HEK293T (cell line): Measurements from ENCODE around the gene RSPO1.
"Not testable (repeated sequence)": the region's sequence is repeated elsewhere in the genome, so short reads cannot be mapped to it uniquely, and the experiment has no call there.

Source experiments
- CTCF ChIA-PET: fragments of 350-600 bp; formaldehyde crosslinking; extraction: SDS; loops from one replicate; lab custom pipeline; 2021; ENCODE audit warnings: antibody characterized with exemption, inconsistent platforms; lab: Yijun Ruan, JAX
- POLR2A ChIA-PET: fragments of 350-600 bp; formaldehyde crosslinking; extraction: SDS; loops from one replicate; lab custom pipeline; 2020; ENCODE audit warnings: antibody characterized with exemption, inconsistent platforms; lab: Yijun Ruan, JAX
- DNase-seq: peaks from one replicate; pipeline ENCODE4 v3.0.0; 2012; ENCODE audit warnings: mixed read lengths; ENCODE audit errors: extremely low spot score
- ARNT ChIP-seq: fragments of 450-650 bp; IDR thresholded peaks from 2 replicates; pipeline ENCODE4 v1.6.1; 2017; ENCODE audit warnings: mild to moderate bottlenecking
- BHLHE40 ChIP-seq: fragments of 450-650 bp; IDR thresholded peaks from 2 replicates; pipeline ENCODE4 v1.6.1; 2016; ENCODE audit warnings: mild to moderate bottlenecking, moderate library complexity, borderline replicate concordance
- CTBP1 ChIP-seq: fragments of 450-650 bp; IDR thresholded peaks from 2 replicates; pipeline ENCODE4 v1.6.1; 2016; ENCODE audit warnings: borderline replicate concordance
- ELF4 ChIP-seq: fragments of 450-650 bp; IDR thresholded peaks from 2 replicates; pipeline ENCODE4 v1.6.1; 2017; ENCODE audit warnings: antibody characterized with exemption
- FOXA1 ChIP-seq: fragments of 450-650 bp; IDR thresholded peaks from 2 replicates; pipeline ENCODE4 v1.6.1; 2016; ENCODE audit warnings: mild to moderate bottlenecking
- FOXK2 ChIP-seq: fragments of 450-650 bp; IDR thresholded peaks from 2 replicates; pipeline ENCODE4 v1.6.1; 2016; ENCODE audit warnings: mild to moderate bottlenecking
- FOXM1 ChIP-seq: fragments of 450-650 bp; IDR thresholded peaks from 2 replicates; pipeline ENCODE4 v1.6.1; 2017; ENCODE audit warnings: mild to moderate bottlenecking, borderline replicate concordance
- HDGF ChIP-seq: fragments of 450-650 bp; IDR thresholded peaks from 2 replicates; pipeline ENCODE4 v1.6.1; 2017; ENCODE audit warnings: antibody characterized with exemption, borderline replicate concordance
- L3MBTL2 ChIP-seq: fragments of 450-650 bp; conservative IDR thresholded peaks from 2 replicates; pipeline ENCODE4 v1.6.1; 2016; ENCODE audit warnings: mild to moderate bottlenecking
- LEF1 ChIP-seq: fragments of 450-650 bp; IDR thresholded peaks from 2 replicates; pipeline ENCODE4 v1.6.1; 2017; ENCODE audit warnings: mild to moderate bottlenecking, borderline replicate concordance
- NFRKB ChIP-seq: fragments of 450-650 bp; IDR thresholded peaks from 2 replicates; pipeline ENCODE4 v1.6.1; 2016; ENCODE audit warnings: mild to moderate bottlenecking, moderate library complexity
- SP1 ChIP-seq: fragments of 450-650 bp; IDR thresholded peaks from 2 replicates; pipeline ENCODE4 v1.6.1; 2017
- SUZ12 ChIP-seq: fragments of 450-650 bp; IDR thresholded peaks from 2 replicates; pipeline ENCODE4 v1.6.1; 2016; ENCODE audit warnings: mild to moderate bottlenecking
- TARDBP ChIP-seq: fragments of 450-650 bp; IDR thresholded peaks from 2 replicates; pipeline ENCODE4 v1.6.1; 2016
- ZNF384 ChIP-seq: fragments of 450-650 bp; IDR thresholded peaks from 2 replicates; pipeline ENCODE4 v1.6.1; 2016
- TF ChIP-seq, protein P1 (sequence below): fragments of 450-650 bp; IDR thresholded peaks from 2 replicates; pipeline ENCODE4 v1.6.1; 2016

The RSPO1 gene, protein sequence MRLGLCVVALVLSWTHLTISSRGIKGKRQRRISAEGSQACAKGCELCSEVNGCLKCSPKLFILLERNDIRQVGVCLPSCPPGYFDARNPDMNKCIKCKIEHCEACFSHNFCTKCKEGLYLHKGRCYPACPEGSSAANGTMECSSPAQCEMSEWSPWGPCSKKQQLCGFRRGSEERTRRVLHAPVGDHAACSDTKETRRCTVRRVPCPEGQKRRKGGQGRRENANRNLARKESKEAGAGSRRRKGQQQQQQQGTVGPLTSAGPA

GRCh38 chr1:37634244-37634991, at the start of gene RSPO1:
Gene RSPO1 (minus strand): TSS chr1:37634892. CDS start chr1:37629661, 5,231 bp downstream.
- TF ChIP-seq NFRKB, result no peak
- no peak for TF ChIP-seq CTBP1
- TF ChIP-seq FOXA1, result no peak
- TF ChIP-seq FOXK2, result no peak
- no peak for TF ChIP-seq TARDBP
- no peak for TF ChIP-seq ARNT
- no peak for TF ChIP-seq ELF4
- TF ChIP-seq HDGF, result no peak
- no peak for TF ChIP-seq SUZ12
- no peak for TF ChIP-seq ZNF384
- TF ChIP-seq LEF1, result no peak
- TF ChIP-seq BHLHE40, result no peak
- ChIA-PET POLR2A (no interaction called here), CTCF (interaction anchor here (0.6 to 1.2 kb wide), 2 partner anchors 47 to 1561 kb away, joined by 3 to 4 read pairs; no protein-coding TSS in a partner anchor)
- DNase-seq, result peak; percentile 31

- CTCF ChIA-PET, result interaction anchor here (1.3 to 5.2 kb wide), 2 partner anchors 80 to 176 kb away, joined by 3 to 57 read pairs; no protein-coding TSS in a partner anchor
- DNase-seq, result not testable (repeated sequence)
- POLR2A ChIA-PET, result interaction anchor here (1.5 kb wide), 1 partner anchor 82 kb away, joined by 4 read pairs; no protein-coding TSS in a partner anchor
Observed at GRCh38 chr1:37684182-37684581, 49.5 kb upstream of the RSPO1 start.

GRCh38 chr1:37682334-37682987, 47.8 kb upstream of the RSPO1 start:
- DNase-seq, result peak; percentile 66
- CTCF ChIA-PET, result interaction anchor here (0.7 to 5.2 kb wide), 8 partner anchors 8 to 209 kb away, joined by 3 to 57 read pairs (median 4); partner anchors contain the start of genes CDCA8 and RSPO1
- TF ChIP-seq TARDBP (no peak), FOXA1 (no peak), SUZ12 (no peak), CTBP1 (no peak)
- POLR2A ChIA-PET, result interaction anchor here (2.8 kb wide), 1 partner anchor 9 kb away, joined by 14 read pairs; the partner anchor contains the start of gene CDCA8

DNA sequence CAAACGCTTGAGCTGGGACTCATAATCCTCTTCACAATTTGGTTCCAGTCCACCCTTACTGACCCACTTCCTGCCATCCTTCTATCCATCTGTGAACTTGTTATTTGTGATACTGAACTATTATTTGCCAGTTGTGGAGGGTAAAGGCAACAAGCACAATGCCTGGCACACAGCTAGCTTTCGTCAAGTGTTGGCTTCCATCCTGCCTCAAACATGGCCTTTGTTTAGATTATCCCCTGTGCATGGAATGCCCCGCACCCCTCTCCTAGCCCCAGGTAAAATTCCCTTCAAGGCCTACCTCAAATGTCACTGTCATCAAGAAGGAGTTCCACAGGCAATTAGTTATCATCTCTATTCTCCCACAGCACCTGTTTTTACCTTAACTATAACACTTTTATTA, 46.2 kb upstream of the RSPO1 start:
- CTCF ChIA-PET, result interaction anchor here (1.0 to 5.2 kb wide), 4 partner anchors 46 to 99 kb away, joined by 3 to 57 read pairs (median 4); partner anchors contain the start of gene RSPO1
- no peak for DNase-seq
- POLR2A ChIA-PET, result interaction anchor here (2.8 kb wide), 1 partner anchor 10 kb away, joined by 14 read pairs; the partner anchor contains the start of gene CDCA8
- TF ChIP-seq FOXA1 (no peak), HDGF (no peak), BHLHE40 (no peak), CTBP1 (no peak), SUZ12 (no peak)

DNA sequence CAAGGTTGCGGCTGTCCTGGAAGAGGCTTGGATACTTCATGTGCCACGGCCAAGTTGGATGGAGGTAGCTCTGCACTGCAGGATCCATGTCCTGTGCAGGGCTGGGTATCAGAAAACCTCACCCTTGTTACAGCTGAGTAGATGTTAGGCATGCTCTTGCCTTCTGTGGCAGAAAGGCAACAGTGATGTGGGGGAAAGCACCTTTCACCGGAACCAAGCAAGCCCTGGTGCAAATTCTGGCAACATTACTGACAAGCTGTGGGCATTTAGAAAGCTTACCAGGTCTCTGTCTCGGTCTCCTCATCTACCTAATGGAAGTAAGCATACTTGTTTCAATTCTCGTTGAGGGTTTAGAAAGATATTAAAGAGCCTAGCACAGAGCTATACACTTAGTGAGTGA, 43.1 kb upstream of the RSPO1 start:
- CTCF ChIA-PET, result interaction anchor here (1.0 kb wide), 1 partner anchor 75 kb away, joined by 3 read pairs; no protein-coding TSS in a partner anchor
- POLR2A ChIA-PET, result interaction anchor here (4.7 kb wide), 1 partner anchor 13 kb away, joined by 19 read pairs; a partner anchor contains a TSS
- TF ChIP-seq SP1 (no peak), SUZ12 (no peak), ARNT (no peak), CTBP1 (no peak), ELF4 (no peak), FOXK2 (no peak), ZNF384 (no peak), L3MBTL2 (no peak), NFRKB (no peak), BHLHE40 (no peak), HDGF (no peak), FOXA1 (no peak), TARDBP (no peak)
- TF ChIP-seq, protein P1, sequence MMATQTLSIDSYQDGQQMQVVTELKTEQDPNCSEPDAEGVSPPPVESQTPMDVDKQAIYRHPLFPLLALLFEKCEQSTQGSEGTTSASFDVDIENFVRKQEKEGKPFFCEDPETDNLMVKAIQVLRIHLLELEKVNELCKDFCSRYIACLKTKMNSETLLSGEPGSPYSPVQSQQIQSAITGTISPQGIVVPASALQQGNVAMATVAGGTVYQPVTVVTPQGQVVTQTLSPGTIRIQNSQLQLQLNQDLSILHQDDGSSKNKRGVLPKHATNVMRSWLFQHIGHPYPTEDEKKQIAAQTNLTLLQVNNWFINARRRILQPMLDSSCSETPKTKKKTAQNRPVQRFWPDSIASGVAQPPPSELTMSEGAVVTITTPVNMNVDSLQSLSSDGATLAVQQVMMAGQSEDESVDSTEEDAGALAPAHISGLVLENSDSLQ, result no peak
- no peak for DNase-seq

DNA sequence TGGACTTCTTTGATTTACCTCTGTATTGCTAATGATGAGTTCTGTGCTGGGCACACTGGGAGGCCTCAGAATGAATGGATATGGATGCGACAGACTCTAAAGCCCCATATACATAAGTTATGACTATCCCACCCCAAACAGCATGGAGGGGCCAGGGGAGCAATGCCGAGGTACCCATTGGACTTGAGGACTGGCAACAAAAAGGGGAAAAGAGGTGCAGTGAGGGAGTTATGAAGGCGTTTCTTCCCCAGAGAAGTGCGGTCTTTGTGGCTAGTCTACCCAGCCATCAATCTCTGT, 42.4 kb upstream of the RSPO1 start:
- no peak for DNase-seq
- ChIA-PET POLR2A (interaction anchor here (4.7 kb wide), 1 partner anchor 13 kb away, joined by 19 read pairs; a partner anchor contains a TSS), CTCF (interaction anchor here (1.0 to 1.3 kb wide), 3 partner anchors 13 to 76 kb away, joined by 3 to 4 read pairs (median 3); a partner anchor contains a TSS)
- TF ChIP-seq HDGF (no peak), SUZ12 (no peak), L3MBTL2 (no peak), LEF1 (no peak), FOXA1 (no peak), NFRKB (no peak), ELF4 (no peak), SP1 (no peak), FOXK2 (no peak), TARDBP (no peak), CTBP1 (no peak), ZNF384 (no peak), FOXM1 (no peak), ARNT (no peak), BHLHE40 (no peak)
- TF ChIP-seq, protein P1, result no peak
